Stimulated activated CD8-positive, alpha-beta memory T cell treated with anti-CD3 and anti-CD28 coated beads, Interleukin-4, amount 100 ng/mL, for 4 hours (primary cell): ENCODE measurements around the gene SOBP.

Experiments used
- DNase-seq, 2 donors: peaks; one replicate each; pipeline ENCODE4 v3.0.0-alpha.2; 2020; ENCODE audit warnings: low read depth in 2 of 2, low spot score in 1 of 2

SOBP gene

GRCh38 chr6:107674995-107675738 lies 185.2 kb downstream of the SOBP start:
- DNase-seq, result peak; percentile 71 to 72

DNA sequence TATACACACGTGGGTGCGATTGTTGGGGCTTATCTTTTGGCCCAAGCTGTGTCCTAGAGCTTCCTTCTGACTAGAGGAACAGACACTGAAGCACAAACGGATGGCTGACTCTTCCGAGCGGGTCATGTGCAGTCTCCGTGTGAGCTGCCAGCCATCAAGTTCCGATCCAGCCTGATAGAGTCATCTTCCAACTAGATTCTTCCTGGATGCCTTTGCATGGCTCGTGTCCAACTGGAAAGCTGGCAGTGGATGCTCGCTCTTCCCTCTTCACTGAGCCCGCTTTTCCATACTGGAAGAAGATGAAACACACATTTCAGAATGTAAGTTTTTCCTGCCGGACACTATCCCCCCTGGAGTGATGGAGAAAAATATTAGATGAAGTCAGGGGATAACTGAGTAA lies 186.1 kb downstream of the SOBP start:
- no peak for DNase-seq

DNA sequence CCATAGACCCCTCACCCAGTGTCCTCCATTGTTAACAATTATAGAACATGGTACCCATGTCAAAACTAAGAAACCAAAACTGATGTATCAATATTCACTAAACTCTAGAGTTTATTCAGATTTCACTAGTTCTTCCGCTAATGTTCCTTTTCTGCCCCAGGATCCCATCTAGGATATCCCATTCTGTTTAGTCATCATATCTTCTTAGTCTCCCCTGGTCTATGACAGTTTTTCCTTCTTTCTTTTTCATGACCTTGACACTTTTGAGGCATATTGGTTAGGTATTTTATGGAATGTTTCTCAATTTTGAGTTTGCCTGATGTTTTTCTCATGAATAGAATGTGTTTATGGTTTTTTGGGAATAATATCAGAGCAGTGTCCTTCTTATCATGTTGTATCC lies 187.5 kb downstream of the SOBP start:
- no peak for DNase-seq

GRCh38 chr6:107679457-107679856 lies 189.5 kb downstream of the SOBP start:
- DNase-seq, result no peak

GRCh38 chr6:107682721-107683120 lies 192.8 kb downstream of the SOBP start:
- no peak for DNase-seq

- no peak for DNase-seq
Observed at GRCh38 chr6:107683183-107683582, 193.3 kb downstream of the SOBP start.

- DNase-seq, result no peak
Observed at GRCh38 chr6:107684996-107685395, 195.1 kb downstream of the SOBP start.

DNA sequence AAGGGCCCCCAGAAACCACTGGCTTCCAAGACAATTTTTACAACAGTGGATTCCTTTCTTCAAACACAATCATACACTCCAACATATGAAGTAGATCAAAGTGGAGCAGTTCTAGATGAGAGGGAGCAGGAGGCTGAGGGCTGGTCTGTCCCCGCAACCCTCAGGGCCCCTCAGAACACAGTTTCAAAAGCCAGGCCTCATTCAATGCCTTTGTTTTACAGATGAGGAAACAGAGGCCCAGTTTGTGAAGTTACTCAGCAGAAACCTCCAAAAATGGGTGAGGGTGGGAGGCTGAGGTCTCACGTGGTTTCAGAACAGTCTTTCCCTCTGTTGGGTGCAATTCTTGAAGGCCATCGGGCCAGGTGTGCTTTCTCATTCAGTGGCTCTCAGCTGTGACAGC lies 199.3 kb downstream of the SOBP start:
- DNase-seq, result no peak

DNA sequence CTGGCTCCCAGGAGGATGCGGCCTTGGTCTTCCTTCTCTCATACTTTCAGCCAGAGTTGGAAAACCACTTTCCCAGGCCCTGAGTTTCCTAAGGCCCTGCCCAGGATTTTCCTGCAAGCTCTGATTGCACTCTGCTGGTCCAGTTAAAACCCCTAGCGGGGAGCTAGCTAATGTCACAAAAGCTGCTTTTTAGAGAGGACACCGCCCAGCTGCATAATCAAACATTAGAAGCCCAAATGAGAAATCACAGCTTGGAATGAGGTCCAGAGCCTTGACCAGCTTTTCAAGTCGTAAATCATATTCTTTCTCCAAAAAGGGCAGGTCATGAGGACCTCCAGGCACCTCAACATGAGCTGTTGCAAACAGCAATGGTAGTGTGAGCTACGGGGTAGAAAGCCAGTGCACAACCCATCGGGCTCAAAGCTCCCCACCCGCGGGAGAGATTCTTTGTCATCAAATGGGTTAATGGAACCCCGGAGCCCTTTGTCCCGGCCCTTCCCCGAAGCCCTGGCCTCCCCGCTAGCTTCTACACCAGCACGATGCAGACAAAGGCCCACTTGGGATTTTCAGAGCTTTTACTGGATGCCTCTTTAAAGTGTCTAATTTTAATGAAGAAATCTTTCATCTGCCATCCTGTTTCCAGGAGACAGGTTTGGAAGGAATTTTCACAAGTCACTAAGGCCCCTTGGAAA lies 200.2 kb downstream of the SOBP start:
- DNase-seq, result no peak

DNA sequence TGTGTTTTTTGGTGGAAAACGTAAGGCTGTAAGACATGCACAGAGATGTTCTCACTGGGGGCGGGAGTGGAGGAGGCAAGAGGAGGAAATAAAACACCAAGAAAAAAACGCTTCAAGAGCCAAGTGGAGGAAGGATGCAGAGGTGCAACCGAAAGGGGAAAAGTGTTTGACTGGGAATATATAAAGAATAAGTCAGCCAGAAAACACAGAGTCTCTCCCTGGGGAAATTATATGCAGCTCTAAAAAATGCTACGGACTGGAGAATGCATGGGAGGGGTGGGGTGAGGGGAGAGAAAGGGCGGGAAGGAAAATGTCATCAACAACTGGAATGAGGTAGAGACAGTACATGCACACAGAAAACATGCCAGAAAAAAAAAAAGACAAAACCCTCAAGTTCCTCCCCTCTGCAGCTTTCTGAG lies 200.7 kb downstream of the SOBP start:
- no peak for DNase-seq

DNA sequence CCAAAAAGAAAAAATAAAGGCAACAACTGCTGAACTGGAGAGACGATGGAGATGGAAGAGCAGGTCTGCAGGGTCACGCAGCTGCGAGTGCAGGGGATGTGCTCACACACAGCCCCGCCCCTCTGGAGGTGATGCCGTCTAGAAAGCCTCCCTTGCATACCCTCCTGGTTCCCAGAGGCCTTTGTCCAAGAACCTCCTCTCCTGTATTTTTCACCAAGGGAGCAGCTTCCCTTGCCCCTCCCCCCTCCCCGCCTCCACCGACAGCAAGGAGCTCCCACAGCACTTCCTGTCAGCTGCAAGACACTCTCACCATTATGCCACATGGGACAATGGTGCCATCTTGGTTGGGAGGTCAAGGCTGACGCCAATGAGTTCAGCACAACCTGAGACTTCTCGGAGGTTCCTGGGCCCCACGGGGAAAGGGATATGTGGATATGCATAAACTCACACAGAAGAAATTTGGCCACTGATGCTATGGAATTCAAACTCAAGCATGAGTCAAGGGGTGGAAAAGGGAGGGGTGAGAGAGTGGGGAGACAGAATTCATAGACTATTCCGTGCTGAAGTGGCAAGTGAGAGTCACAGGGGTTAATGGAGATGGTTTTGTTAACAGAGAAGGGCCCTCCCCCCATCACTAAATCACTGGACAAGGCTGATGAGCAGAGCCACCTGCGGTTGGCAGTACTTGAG lies 201.3 kb downstream of the SOBP start:
- DNase-seq, result no peak

GRCh38 chr6:107692351-107692750 lies 202.4 kb downstream of the SOBP start:
- no peak for DNase-seq

GRCh38 chr6:107695061-107695720 lies 205.3 kb downstream of the SOBP start:
- DNase-seq, result no peak

DNA sequence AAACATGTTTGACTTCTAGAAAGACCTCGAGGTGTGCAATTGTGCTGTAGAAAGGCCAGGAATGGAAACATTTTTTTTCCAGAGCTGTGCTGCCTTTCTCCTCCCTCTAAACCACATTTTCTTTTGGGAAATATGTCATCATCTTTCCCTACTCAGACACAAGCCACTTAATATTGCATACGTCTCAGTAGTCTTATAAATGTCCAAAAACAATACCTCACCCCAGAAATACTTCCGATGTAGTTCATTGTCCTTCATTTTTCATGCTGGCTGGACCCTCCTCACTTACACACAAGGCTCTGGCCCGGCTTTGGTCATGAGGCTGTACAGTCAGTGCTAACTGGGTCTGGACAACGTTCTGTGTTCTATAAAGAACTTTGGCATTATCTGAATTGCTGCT lies 207.8 kb downstream of the SOBP start:
- DNase-seq, result no peak

DNA sequence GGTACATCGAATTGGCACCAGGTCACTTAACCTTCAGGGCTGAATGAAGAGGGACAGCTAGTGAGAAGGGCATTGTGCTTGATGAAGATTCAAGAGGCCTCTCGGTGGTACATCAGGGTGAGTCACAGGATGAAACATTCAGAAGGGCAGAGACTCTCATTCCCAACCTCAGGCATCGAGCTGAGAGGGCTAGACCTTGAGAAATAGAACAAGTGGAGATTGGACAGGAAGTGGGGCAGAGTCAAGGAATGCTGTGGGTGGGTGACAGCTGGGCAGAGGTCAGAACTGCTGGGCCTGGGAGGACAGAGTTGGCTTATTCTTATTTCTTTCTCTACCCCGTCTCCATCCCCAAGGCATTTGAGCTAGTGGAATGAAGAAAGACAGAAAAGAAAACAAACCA lies 208.2 kb downstream of the SOBP start:
- DNase-seq, result no peak

- DNase-seq, result no peak
Observed at GRCh38 chr6:107699254-107699653, 209.3 kb downstream of the SOBP start.

GRCh38 chr6:107699697-107700325 lies 209.9 kb downstream of the SOBP start:
- no peak for DNase-seq

GRCh38 chr6:107703606-107704005 lies 213.7 kb downstream of the SOBP start:
- no peak for DNase-seq

DNA sequence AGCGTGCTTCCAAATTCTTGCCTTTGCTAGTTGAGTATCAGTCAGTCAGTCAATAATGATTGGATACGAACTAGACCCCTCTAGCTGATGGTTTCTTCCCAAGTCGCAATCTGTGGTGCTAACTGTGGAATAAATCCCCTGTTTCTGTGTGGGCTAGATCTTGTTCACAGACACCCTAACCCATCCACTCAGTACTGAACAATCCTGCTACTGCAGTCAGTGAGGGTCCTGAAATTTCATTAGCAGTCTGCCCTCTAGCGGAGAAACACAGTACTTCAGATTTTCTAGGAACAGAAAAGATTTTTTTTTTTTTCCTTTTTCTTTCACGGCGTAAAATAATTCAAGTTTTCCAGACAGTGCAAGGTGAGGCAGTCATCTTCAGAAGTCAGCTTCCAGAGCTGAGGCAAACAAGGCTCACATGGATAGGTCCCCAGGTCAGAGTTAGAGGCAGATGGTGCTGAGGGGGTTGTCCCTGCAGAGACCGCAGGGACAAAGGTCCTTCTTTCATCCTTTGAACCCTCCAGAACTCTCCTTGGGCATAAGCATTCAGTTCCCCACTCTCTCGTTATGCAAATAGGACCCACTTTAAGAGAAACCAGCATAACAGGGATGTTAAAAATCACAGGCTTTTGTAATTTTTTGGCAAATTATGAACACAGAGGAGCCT lies 214.6 kb downstream of the SOBP start:
- no peak for DNase-seq

GRCh38 chr6:107706516-107707115 lies 216.7 kb downstream of the SOBP start:
- no peak for DNase-seq
